ENCODE measurements around the gene APOBEC4.

DNA sequence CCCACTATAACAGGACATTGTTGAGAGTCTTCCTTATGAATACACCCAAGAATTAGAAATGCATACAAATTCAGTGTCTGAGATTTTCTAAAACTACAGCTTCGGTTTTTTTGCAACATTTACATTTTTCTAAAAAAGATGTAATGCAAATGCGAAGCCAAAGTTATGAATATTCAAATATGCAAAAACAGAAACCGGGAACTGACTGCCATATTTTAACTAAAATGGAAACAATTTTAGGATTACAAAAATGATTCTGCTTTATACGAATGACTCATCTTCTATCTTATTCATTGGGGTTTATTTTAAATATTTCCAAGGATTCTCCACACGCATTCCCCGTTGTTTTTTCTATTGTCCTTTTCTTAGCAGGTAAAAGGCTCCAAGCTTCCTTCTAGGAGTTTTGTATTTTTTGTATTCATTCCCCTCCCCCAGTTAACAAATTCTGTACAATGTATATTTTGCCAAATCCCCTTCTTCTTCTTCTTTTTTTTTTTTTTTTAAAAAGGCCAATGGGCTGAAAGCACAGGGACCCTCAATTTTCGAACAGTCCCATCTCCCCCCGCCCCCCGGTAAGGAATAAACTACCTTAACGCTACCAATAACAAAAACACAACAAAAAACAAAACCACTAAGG, 18.6 kb downstream of the APOBEC4 start:
- TF ChIP-seq, protein P1, sequence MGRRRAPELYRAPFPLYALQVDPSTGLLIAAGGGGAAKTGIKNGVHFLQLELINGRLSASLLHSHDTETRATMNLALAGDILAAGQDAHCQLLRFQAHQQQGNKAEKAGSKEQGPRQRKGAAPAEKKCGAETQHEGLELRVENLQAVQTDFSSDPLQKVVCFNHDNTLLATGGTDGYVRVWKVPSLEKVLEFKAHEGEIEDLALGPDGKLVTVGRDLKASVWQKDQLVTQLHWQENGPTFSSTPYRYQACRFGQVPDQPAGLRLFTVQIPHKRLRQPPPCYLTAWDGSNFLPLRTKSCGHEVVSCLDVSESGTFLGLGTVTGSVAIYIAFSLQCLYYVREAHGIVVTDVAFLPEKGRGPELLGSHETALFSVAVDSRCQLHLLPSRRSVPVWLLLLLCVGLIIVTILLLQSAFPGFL (CRISPR knock-in tag; IDR thresholded peaks at IDR 0.05) = no peak
- TF ChIP-seq SAP130 (CRISPR knock-in tag; IDR thresholded peaks at IDR 0.05; ENCODE audit: low read depth) (no peak), POLR2A (IDR thresholded peaks at IDR 0.05; ENCODE audit: insufficient read depth in 1 of 2, low read depth in 2 of 2, low read length in 2 of 2) (no peak), ZSCAN20 (CRISPR knock-in tag; IDR thresholded peaks at IDR 0.05; ENCODE audit: borderline replicate concordance) (no peak), NFE2L1 (CRISPR knock-in tag; IDR thresholded peaks at IDR 0.05; ENCODE audit: borderline replicate concordance) (no peak), ZNF24 (IDR thresholded peaks at IDR 0.05) (no peak), HDAC2 (CRISPR knock-in tag; IDR thresholded peaks at IDR 0.05) (no peak), GABPA (IDR thresholded peaks at IDR 0.05; ENCODE audit: low read depth, low read length) (no peak), GABPA (CRISPR knock-in tag; IDR thresholded peaks at IDR 0.05; ENCODE audit: low read depth) (no peak), ZFP36 (IDR thresholded peaks at IDR 0.05; ENCODE audit: borderline replicate concordance, low read depth, low read length, partially characterized antibody) (no peak), ATM (IDR thresholded peaks at IDR 0.05; ENCODE audit: borderline replicate concordance) (no peak)
- TF ChIP-seq, protein P2, sequence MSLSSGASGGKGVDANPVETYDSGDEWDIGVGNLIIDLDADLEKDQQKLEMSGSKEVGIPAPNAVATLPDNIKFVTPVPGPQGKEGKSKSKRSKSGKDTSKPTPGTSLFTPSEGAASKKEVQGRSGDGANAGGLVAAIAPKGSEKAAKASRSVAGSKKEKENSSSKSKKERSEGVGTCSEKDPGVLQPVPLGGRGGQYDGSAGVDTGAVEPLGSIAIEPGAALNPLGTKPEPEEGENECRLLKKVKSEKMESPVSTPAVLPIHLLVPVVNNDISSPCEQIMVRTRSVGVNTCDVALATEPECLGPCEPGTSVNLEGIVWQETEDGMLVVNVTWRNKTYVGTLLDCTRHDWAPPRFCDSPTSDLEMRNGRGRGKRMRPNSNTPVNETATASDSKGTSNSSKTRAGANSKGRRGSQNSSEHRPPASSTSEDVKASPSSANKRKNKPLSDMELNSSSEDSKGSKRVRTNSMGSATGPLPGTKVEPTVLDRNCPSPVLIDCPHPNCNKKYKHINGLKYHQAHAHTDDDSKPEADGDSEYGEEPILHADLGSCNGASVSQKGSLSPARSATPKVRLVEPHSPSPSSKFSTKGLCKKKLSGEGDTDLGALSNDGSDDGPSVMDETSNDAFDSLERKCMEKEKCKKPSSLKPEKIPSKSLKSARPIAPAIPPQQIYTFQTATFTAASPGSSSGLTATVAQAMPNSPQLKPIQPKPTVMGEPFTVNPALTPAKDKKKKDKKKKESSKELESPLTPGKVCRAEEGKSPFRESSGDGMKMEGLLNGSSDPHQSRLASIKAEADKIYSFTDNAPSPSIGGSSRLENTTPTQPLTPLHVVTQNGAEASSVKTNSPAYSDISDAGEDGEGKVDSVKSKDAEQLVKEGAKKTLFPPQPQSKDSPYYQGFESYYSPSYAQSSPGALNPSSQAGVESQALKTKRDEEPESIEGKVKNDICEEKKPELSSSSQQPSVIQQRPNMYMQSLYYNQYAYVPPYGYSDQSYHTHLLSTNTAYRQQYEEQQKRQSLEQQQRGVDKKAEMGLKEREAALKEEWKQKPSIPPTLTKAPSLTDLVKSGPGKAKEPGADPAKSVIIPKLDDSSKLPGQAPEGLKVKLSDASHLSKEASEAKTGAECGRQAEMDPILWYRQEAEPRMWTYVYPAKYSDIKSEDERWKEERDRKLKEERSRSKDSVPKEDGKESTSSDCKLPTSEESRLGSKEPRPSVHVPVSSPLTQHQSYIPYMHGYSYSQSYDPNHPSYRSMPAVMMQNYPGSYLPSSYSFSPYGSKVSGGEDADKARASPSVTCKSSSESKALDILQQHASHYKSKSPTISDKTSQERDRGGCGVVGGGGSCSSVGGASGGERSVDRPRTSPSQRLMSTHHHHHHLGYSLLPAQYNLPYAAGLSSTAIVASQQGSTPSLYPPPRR (CRISPR knock-in tag; IDR thresholded peaks at IDR 0.05; ENCODE audit: borderline replicate concordance) = no peak
- TF ChIP-seq, protein P3, sequence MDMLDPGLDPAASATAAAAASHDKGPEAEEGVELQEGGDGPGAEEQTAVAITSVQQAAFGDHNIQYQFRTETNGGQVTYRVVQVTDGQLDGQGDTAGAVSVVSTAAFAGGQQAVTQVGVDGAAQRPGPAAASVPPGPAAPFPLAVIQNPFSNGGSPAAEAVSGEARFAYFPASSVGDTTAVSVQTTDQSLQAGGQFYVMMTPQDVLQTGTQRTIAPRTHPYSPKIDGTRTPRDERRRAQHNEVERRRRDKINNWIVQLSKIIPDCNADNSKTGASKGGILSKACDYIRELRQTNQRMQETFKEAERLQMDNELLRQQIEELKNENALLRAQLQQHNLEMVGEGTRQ (IDR thresholded peaks at IDR 0.05; ENCODE audit: low read depth, low read length) = no peak
- TF ChIP-seq, protein P3 (CRISPR knock-in tag; IDR thresholded peaks at IDR 0.05; ENCODE audit: borderline replicate concordance) = no peak
- TF ChIP-seq, protein P4, sequence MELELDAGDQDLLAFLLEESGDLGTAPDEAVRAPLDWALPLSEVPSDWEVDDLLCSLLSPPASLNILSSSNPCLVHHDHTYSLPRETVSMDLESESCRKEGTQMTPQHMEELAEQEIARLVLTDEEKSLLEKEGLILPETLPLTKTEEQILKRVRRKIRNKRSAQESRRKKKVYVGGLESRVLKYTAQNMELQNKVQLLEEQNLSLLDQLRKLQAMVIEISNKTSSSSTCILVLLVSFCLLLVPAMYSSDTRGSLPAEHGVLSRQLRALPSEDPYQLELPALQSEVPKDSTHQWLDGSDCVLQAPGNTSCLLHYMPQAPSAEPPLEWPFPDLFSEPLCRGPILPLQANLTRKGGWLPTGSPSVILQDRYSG (CRISPR knock-in tag; IDR thresholded peaks at IDR 0.05) = no peak
